Adrenal gland (tissue), 5 donors: Measurements from ENCODE around the gene STX2.

Experiments
- POLR2A ChIP-seq, 2 donors: fragments of 450-650 bp; IDR thresholded peaks; one replicate each; pipeline ENCODE4 v1.6.1; 2017; ENCODE audit warnings: antibody characterized with exemption in 2 of 2, mild to moderate bottlenecking in 2 of 2, moderate library complexity in 1 of 2
- TF ChIP-seq, protein P1 (sequence below), 6 experiments: fragments of 450-650 bp in 4 of 6; fragments of 200-600 bp in 2 of 6; sonication (generic) in 1 of 6; IDR thresholded peaks; 1 replicate in 5 of 6; 2 replicates in 1 of 6; pipeline versions ENCODE4 v1.5.1 to v1.8.0; 2016 to 2021; ENCODE audit warnings: antibody characterized with exemption in 6 of 6, mild to moderate bottlenecking in 2 of 6, moderate library complexity in 1 of 6
- donor health status: DM: no; HTN: no; CAD: no.

DNA sequence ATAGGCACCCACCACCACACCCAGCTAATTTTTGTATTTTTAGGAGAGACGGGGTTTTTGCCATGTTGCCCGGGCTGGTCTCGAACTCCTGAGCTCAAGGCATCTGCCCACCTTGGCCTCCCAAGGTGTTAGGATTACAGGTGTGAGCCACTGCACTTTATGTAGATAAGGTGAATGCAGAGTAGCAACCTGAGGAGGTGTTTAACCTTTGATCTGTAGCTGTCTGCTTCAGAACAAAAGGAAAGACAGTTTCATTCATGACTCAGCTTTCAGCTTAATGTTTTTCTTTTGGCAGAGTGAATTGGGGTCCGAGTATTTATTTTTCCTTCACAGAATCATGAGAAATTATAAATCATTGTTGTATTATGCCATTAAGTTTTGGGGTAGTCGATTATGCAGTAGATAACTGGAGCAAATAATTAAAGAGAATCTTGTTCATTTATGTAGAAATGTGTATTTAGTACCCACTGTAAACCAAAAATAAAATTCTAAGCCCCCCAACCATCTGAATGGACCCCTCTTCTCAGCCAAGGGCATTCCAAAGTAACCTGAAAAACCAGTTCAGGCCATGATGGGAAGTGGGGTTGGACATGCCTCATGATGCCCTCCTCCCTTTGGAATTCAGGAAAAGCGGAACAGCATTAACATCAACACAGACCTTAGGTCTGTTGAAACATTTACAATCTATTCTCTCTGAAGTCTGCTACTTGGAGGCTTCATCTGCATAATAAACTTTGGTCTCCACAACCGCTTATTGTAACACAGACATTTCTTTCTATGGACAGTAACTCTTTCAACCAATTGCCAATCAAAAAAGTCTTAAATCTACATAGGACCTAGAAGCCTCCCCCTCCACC lies 10.7 kb upstream of the STX2 start:
- no peak for TF ChIP-seq POLR2A (IDR thresholded peaks at IDR 0.05)
- TF ChIP-seq, protein P1, sequence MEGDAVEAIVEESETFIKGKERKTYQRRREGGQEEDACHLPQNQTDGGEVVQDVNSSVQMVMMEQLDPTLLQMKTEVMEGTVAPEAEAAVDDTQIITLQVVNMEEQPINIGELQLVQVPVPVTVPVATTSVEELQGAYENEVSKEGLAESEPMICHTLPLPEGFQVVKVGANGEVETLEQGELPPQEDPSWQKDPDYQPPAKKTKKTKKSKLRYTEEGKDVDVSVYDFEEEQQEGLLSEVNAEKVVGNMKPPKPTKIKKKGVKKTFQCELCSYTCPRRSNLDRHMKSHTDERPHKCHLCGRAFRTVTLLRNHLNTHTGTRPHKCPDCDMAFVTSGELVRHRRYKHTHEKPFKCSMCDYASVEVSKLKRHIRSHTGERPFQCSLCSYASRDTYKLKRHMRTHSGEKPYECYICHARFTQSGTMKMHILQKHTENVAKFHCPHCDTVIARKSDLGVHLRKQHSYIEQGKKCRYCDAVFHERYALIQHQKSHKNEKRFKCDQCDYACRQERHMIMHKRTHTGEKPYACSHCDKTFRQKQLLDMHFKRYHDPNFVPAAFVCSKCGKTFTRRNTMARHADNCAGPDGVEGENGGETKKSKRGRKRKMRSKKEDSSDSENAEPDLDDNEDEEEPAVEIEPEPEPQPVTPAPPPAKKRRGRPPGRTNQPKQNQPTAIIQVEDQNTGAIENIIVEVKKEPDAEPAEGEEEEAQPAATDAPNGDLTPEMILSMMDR (IDR thresholded peaks at IDR 0.05), result no peak
